SK-N-SH (cell line): ENCODE measurements around the gene ASPSCR1. TPM values are rescaled to one million over a fixed set of nuclear protein-coding genes. Genes with fewer than 3 reads are reported as not detected.

Source experiments
- CTCF ChIA-PET: fragments of 300-600, 350-600 bp; formaldehyde crosslinking; extraction: SDS; loops from one replicate; lab custom pipeline; 2021; lab: Yijun Ruan, JAX
- POLR2A ChIA-PET: fragments of 350-600 bp; sonication (Branson Sonifier 250); formaldehyde crosslinking; extraction: SDS; loops from one replicate; lab custom pipeline; 2020; ENCODE audit warnings: antibody characterized with exemption, inconsistent platforms; lab: Yijun Ruan, JAX
- DNase-seq: peaks from one replicate; pipeline ENCODE4 v3.0.0; 2012
- H2AFZ ChIP-seq: fragments of 200-600 bp; sonication (generic); 2 replicates; pipeline ENCODE4 v1.8.1; 2016; ENCODE audit warnings: antibody characterized with exemption, mild to moderate bottlenecking, low read depth
- H3F3A ChIP-seq: fragments of 200-600 bp; sonication (generic); replicated peaks from 2 replicates; pipeline ENCODE3; 2016; ENCODE audit warnings: antibody characterized with exemption, mild to moderate bottlenecking; ENCODE audit not compliant: insufficient read depth
- H3K27ac ChIP-seq, 2 experiments: fragments of 200-500 bp in 1 of 2; fragments of 200-600 bp in 1 of 2; sonication (Bioruptor generic) in 1 of 2; sonication (generic), shearing (Covaris generic) in 1 of 2; 2 replicates each; pipeline versions ENCODE4 v1.5.1 to v1.6.1; 2014 to 2016; ENCODE audit warnings: low read depth in 2 of 2, inconsistent platforms in 1 of 2, low read length in 1 of 2, mild to moderate bottlenecking in 1 of 2, mixed read lengths in 1 of 2
- H3K27me3 ChIP-seq: fragments of 200-600 bp; sonication (generic), shearing (Covaris generic); 2 replicates; pipeline ENCODE4 v1.6.1; 2016; ENCODE audit warnings: mixed run types; ENCODE audit not compliant: insufficient read depth
- H3K36me3 ChIP-seq, 2 experiments: fragments of 200-500 bp in 1 of 2; fragments of 200-600 bp in 1 of 2; sonication (Bioruptor generic) in 1 of 2; sonication (generic) in 1 of 2; replicated peaks in 1 of 2; 2 replicates each; pipeline versions ENCODE3 to v1.5.1; 2014 to 2016; ENCODE audit warnings: low read length in 1 of 2, mild to moderate bottlenecking in 1 of 2; ENCODE audit not compliant: insufficient read depth in 2 of 2, control insufficient read depth in 1 of 2
- H3K4me1 ChIP-seq, 2 experiments: fragments of 200-500 bp in 1 of 2; fragments of 200-600 bp in 1 of 2; sonication (Bioruptor generic) in 1 of 2; sonication (generic), shearing (Covaris generic) in 1 of 2; 2 replicates each; pipeline versions ENCODE4 v1.5.1 to v1.6.1; 2014 to 2016; ENCODE audit warnings: low read depth in 1 of 2, low read length in 1 of 2, mixed run types in 1 of 2; ENCODE audit not compliant: insufficient read depth in 2 of 2, control insufficient read depth in 1 of 2
- H3K4me2 ChIP-seq: fragments of 200-600 bp; sonication (generic), shearing (Covaris generic); 2 replicates; pipeline ENCODE4 v1.6.1; 2017; ENCODE audit warnings: mixed run types
- H3K4me3 ChIP-seq, 2 experiments: fragments of 200-500 bp in 1 of 2; fragments of 200-600 bp in 1 of 2; sonication (Bioruptor generic) in 1 of 2; sonication (generic), shearing (Covaris generic) in 1 of 2; 2 replicates each; pipeline versions ENCODE4 v1.5.1 to v1.8.1; 2014 to 2016; ENCODE audit warnings: low read depth in 2 of 2, inconsistent platforms in 1 of 2, low read length in 1 of 2, mild to moderate bottlenecking in 1 of 2, mixed read lengths in 1 of 2, moderate library complexity in 1 of 2
- H3K79me2 ChIP-seq: fragments of 200-600 bp; sonication (generic); 2 replicates; pipeline ENCODE4 v1.8.1; 2017; ENCODE audit warnings: mild to moderate bottlenecking; ENCODE audit not compliant: insufficient read depth
- H3K9ac ChIP-seq: fragments of 200-600 bp; sonication (generic); 2 replicates; pipeline ENCODE4 v1.6.1; 2017; ENCODE audit warnings: mixed run types
- H3K9me2 ChIP-seq: fragments of 200-600 bp; sonication (generic); 2 replicates; pipeline ENCODE4 v1.6.1; 2017; ENCODE audit warnings: mixed run types
- H3K9me3 ChIP-seq: fragments of 200-600 bp; sonication (generic); 2 replicates; pipeline ENCODE4 v1.6.1; 2017; ENCODE audit warnings: mixed run types, mild to moderate bottlenecking, moderate library complexity
- H4K20me1 ChIP-seq: fragments of 200-600 bp; sonication (generic); 2 replicates; pipeline ENCODE4 v1.6.1; 2017; ENCODE audit warnings: mild to moderate bottlenecking, mixed run types; ENCODE audit not compliant: insufficient read depth
- CHD2 ChIP-seq: fragments of 150-350 bp; IDR thresholded peaks from 2 replicates; pipeline ENCODE4 v1.6.1; 2018; ENCODE audit warnings: low read length; ENCODE audit not compliant: partially characterized antibody
- ELF1 ChIP-seq: IDR thresholded peaks from 2 replicates; pipeline ENCODE4 v1.4.0; 2012
- GABPA ChIP-seq: IDR thresholded peaks from 2 replicates; pipeline ENCODE4 v1.4.0; 2012; ENCODE audit warnings: low read depth, mild to moderate bottlenecking
- GATA2 ChIP-seq: sonication (generic); formaldehyde crosslinking; IDR thresholded peaks from 2 replicates; pipeline ENCODE4 v1.5.0; 2020; ENCODE audit warnings: mild to moderate bottlenecking, missing genetic modification reagents
- MXI1 ChIP-seq: IDR thresholded peaks from 2 replicates; pipeline ENCODE4 v1.6.1; 2012; ENCODE audit warnings: mild to moderate bottlenecking, low read depth, low read length, improper control_type of control experiment
- RXRA ChIP-seq: IDR thresholded peaks from 2 replicates; pipeline ENCODE4 v1.4.0; 2012; ENCODE audit warnings: low read depth, mild to moderate bottlenecking, borderline replicate concordance
- SIN3A ChIP-seq: IDR thresholded peaks from 2 replicates; pipeline ENCODE4 v1.6.1; 2012; ENCODE audit warnings: low read depth, mild to moderate bottlenecking, low read length, moderate library complexity, borderline replicate concordance
- TAF1 ChIP-seq: IDR thresholded peaks from 2 replicates; pipeline ENCODE4 v1.6.1; 2012; ENCODE audit warnings: low read depth, mild to moderate bottlenecking, low read length, moderate library complexity, borderline replicate concordance
- TCF12 ChIP-seq: IDR thresholded peaks from 2 replicates; pipeline ENCODE4 v1.4.0; 2012
- WGBS: methylation state at CpG from one replicate; pipeline ENCODE4 v1.1.6; 2017; ENCODE audit warnings: low lambda C conversion rate; 5-methylcytosine and 5-hydroxymethylcytosine counted together
- polyA plus RNA-seq, 3 experiments: library from polyadenylated mRNA; depleted of rRNA; stranded (reverse); fragments of >200 nt; gene quantifications; 2 replicates each; pipeline ENCODE4 v1.2.3, GENCODE V29; 2012
- TF ChIP-seq, protein P1 (sequence below): fragments of 200-600 bp; sonication (generic); IDR thresholded peaks from 2 replicates; pipeline ENCODE4 v1.6.1; 2017; ENCODE audit warnings: antibody characterized with exemption, mild to moderate bottlenecking, moderate library complexity
- TF ChIP-seq, protein P2 (sequence below): IDR thresholded peaks from 2 replicates; pipeline ENCODE4 v1.6.1; 2012; ENCODE audit warnings: mild to moderate bottlenecking, low read depth, low read length, moderate library complexity
- TF ChIP-seq, protein P3 (sequence below): IDR thresholded peaks from 2 replicates; pipeline ENCODE4 v1.4.0; 2012; ENCODE audit warnings: low read depth, borderline replicate concordance
- TF ChIP-seq, protein P4 (sequence below): fragments of 150-350 bp; IDR thresholded peaks from 2 replicates; pipeline ENCODE4 v1.6.1; 2016; ENCODE audit warnings: mild to moderate bottlenecking, low read depth, low read length

ASPSCR1 gene
- polyA plus RNA-seq, 1 of the 3 experiments (the other 2 are of a cell fraction) = 36.2 TPM

DNA sequence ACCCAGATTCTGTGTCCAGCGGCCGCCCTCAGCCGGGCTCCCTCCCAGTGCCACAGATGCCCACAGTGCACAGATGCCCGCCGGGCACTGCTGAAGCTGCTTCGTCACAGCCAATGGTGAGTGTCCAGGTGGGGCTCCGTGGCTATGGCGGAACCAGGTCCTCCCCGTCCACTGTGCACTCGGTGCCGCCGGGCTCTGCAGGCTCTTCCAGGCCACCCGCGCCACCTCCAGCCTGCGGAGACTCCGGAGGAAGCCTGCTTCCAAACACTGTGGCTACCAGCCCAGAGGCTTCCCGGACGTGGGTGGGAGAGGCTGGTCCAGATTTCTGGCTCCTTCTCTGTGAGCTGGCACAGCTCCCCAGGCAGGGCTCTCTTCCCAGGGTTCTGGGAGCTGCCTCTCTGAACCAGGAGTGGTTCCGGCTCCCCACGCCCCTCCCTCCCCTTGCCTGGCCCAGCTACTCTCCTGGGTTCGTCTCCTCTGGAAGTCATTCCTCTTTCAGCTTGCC, 37.5 kb upstream of the ASPSCR1 start:
- POLR2A ChIA-PET = no interaction called here
- DNase-seq = no peak
- CTCF ChIA-PET = interaction anchor here (1.1 to 17.7 kb wide), 6 partner anchors 9 to 214 kb away, joined by 3 to 216 read pairs (median 3); partner anchors contain the start of genes CENPX, LRRC45 and NOTUM

DNA sequence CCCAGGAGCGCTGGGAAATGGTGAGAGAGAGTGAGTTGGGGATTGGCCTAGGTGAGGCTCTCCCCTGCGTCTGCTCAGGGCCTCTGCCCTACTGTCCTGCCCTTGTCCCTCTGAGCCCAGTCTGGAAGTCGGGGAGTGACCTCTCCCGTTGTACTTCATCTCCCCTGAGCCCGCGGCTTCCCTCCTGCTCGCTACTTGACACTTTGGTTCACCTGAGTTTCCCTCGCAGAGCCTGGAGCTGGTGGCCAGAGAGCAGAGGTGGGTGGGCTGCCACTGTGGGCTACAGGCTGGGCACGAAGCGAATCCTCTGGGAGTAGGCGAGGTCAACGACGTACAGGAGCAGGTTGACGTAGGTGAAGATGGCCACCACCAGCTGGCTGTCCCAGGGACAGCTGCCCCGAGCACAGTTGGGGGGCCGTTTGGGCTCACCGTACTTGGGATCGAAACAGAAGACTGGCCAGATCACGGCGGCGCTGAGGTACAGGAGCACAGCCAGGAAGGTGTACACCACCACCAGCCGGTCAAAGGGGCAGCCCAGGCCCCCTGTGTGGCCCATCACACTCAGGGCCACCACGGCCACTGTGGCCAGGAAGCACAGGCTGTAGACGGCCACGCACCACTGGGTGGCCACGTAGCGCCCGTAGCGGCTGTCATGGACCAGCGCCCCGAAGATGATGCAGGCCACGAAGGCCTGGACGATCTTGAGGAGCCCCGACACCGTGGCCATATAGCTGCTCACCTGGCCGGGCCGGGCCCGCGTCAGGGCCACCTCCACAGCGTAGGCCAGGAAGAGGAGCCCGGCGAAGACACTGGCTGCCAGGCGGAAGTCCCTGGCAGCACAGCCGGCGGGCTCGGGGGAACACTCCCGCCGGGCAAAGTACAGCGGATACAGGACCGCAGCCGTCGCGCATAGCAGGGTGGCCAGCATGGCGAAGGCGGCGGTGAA, 36.6 kb upstream of the ASPSCR1 start:
- no peak overlapping the region for H2AFZ ChIP-seq
- H3K4me2 ChIP-seq = no peak overlapping the region
- TF ChIP-seq, protein P1, sequence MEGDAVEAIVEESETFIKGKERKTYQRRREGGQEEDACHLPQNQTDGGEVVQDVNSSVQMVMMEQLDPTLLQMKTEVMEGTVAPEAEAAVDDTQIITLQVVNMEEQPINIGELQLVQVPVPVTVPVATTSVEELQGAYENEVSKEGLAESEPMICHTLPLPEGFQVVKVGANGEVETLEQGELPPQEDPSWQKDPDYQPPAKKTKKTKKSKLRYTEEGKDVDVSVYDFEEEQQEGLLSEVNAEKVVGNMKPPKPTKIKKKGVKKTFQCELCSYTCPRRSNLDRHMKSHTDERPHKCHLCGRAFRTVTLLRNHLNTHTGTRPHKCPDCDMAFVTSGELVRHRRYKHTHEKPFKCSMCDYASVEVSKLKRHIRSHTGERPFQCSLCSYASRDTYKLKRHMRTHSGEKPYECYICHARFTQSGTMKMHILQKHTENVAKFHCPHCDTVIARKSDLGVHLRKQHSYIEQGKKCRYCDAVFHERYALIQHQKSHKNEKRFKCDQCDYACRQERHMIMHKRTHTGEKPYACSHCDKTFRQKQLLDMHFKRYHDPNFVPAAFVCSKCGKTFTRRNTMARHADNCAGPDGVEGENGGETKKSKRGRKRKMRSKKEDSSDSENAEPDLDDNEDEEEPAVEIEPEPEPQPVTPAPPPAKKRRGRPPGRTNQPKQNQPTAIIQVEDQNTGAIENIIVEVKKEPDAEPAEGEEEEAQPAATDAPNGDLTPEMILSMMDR = no peak
- TF ChIP-seq, protein P2, sequence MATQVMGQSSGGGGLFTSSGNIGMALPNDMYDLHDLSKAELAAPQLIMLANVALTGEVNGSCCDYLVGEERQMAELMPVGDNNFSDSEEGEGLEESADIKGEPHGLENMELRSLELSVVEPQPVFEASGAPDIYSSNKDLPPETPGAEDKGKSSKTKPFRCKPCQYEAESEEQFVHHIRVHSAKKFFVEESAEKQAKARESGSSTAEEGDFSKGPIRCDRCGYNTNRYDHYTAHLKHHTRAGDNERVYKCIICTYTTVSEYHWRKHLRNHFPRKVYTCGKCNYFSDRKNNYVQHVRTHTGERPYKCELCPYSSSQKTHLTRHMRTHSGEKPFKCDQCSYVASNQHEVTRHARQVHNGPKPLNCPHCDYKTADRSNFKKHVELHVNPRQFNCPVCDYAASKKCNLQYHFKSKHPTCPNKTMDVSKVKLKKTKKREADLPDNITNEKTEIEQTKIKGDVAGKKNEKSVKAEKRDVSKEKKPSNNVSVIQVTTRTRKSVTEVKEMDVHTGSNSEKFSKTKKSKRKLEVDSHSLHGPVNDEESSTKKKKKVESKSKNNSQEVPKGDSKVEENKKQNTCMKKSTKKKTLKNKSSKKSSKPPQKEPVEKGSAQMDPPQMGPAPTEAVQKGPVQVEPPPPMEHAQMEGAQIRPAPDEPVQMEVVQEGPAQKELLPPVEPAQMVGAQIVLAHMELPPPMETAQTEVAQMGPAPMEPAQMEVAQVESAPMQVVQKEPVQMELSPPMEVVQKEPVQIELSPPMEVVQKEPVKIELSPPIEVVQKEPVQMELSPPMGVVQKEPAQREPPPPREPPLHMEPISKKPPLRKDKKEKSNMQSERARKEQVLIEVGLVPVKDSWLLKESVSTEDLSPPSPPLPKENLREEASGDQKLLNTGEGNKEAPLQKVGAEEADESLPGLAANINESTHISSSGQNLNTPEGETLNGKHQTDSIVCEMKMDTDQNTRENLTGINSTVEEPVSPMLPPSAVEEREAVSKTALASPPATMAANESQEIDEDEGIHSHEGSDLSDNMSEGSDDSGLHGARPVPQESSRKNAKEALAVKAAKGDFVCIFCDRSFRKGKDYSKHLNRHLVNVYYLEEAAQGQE = no peak
- TF ChIP-seq ELF1 (no peak), MXI1 (no peak), TCF12 (no peak), GATA2 (CRISPR knock-in tag) (no peak), SIN3A (no peak), GABPA (no peak), RXRA (no peak)
- H3K9me3 ChIP-seq = no peaks in the 10 kb centered on the region
- peaks cover 3 to 8% of the 10 kb centered on the region in 2 experiments; a peak in 2 of 4 replicates for H3K4me1 ChIP-seq
- DNase-seq = no peak
- H3K9me2 ChIP-seq = no peaks in the 10 kb centered on the region
- no peaks in the 10 kb centered on the region for H3K27me3 ChIP-seq
- no peak overlapping the region for H3K27ac ChIP-seq
- POLR2A ChIA-PET = no interaction called here
- H3K36me3 ChIP-seq = no peaks in the 10 kb centered on the region
- H3K79me2 ChIP-seq = peaks cover 13% of the 10 kb centered on the region
- no peak overlapping the region for H3K9ac ChIP-seq
- no peaks in the 10 kb centered on the region for H3F3A ChIP-seq
- no peak overlapping the region for H3K4me3 ChIP-seq
- CTCF ChIA-PET = interaction anchor here (0.6 to 17.7 kb wide), 7 partner anchors 8 to 213 kb away, joined by 3 to 216 read pairs (median 3); partner anchors contain the start of genes CENPX, LRRC45 and NOTUM
- no peaks in the 10 kb centered on the region for H4K20me1 ChIP-seq
- WGBS = 89% methylated on average over 52 of the region's 56 CpGs

More for the DNA sequence above, 37.5 kb upstream of the ASPSCR1 start:
- Histone ChIP-seq H2AFZ (no peak overlapping the region), H3K79me2 (peaks cover 19% of the 10 kb centered on the region), H3K9ac (no peak overlapping the region), H3K27me3 (no peaks in the 10 kb centered on the region), H3K9me2 (no peaks in the 10 kb centered on the region), H3K4me2 (no peak overlapping the region), H3F3A (peaks cover 3% of the 10 kb centered on the region), H3K4me1 (peaks cover 6 to 17% of the 10 kb centered on the region in 2 experiments; a peak in 2 of 4 replicates), H3K9me3 (no peaks in the 10 kb centered on the region), H3K4me3 (no peak overlapping the region), H3K27ac (no peak overlapping the region), H4K20me1 (no peaks in the 10 kb centered on the region), H3K36me3 (peaks cover 0 to 2% of the 10 kb centered on the region in 2 experiments)
- 80% methylated on average over 12 of the region's 21 CpGs for WGBS
- TF ChIP-seq GABPA (no peak), CHD2 (no peak), TAF1 (no peak)
- TF ChIP-seq, protein P3, sequence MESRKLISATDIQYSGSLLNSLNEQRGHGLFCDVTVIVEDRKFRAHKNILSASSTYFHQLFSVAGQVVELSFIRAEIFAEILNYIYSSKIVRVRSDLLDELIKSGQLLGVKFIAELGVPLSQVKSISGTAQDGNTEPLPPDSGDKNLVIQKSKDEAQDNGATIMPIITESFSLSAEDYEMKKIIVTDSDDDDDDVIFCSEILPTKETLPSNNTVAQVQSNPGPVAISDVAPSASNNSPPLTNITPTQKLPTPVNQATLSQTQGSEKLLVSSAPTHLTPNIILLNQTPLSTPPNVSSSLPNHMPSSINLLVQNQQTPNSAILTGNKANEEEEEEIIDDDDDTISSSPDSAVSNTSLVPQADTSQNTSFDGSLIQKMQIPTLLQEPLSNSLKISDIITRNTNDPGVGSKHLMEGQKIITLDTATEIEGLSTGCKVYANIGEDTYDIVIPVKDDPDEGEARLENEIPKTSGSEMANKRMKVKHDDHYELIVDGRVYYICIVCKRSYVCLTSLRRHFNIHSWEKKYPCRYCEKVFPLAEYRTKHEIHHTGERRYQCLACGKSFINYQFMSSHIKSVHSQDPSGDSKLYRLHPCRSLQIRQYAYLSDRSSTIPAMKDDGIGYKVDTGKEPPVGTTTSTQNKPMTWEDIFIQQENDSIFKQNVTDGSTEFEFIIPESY = no peak
- TF ChIP-seq, protein P4, sequence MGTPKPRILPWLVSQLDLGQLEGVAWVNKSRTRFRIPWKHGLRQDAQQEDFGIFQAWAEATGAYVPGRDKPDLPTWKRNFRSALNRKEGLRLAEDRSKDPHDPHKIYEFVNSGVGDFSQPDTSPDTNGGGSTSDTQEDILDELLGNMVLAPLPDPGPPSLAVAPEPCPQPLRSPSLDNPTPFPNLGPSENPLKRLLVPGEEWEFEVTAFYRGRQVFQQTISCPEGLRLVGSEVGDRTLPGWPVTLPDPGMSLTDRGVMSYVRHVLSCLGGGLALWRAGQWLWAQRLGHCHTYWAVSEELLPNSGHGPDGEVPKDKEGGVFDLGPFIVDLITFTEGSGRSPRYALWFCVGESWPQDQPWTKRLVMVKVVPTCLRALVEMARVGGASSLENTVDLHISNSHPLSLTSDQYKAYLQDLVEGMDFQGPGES = no peak
